Activated CD4-positive, alpha-beta T cell treated with anti-CD3 and anti-CD28 coated beads for 36 hours (primary cell): ENCODE data around the gene STK32A. TPM values are rescaled to one million over a fixed set of nuclear protein-coding genes. Genes with fewer than 3 reads are reported as not detected.

ENCODE experiments used
- ATAC-seq: fragments of 200-7000 bp; cut with Tn5 transposase; one replicate; pipeline ENCODE4 v1.10.0; 2021; ENCODE audit warnings: mild to moderate bottlenecking, moderate library complexity
- CTCF ChIA-PET: fragments of 350-600 bp; sonication (Branson Sonifier 250); formaldehyde crosslinking; loops from one replicate; lab custom pipeline; 2021; ENCODE audit warnings: antibody characterized with exemption; lab: Charles Lee
- POLR2A ChIA-PET: fragments of 350-600 bp; sonication (Branson Sonifier 250); formaldehyde crosslinking; loops from one replicate; lab custom pipeline; 2021; ENCODE audit warnings: antibody characterized with exemption, inconsistent platforms; lab: Charles Lee
- DNase-seq: peaks from one replicate; pipeline ENCODE4 v3.0.0-alpha.2; 2020
- H3K27ac Mint-ChIP-seq: one replicate; pipeline ENCODE4 v1.8.0; 2021; ENCODE audit warnings: mixed read lengths
- H3K27me3 Mint-ChIP-seq: one replicate; pipeline ENCODE4 v1.8.0; 2021; ENCODE audit warnings: mixed read lengths
- H3K36me3 Mint-ChIP-seq: one replicate; pipeline ENCODE4 v1.8.0; 2021; ENCODE audit warnings: low read depth, mixed read lengths
- H3K4me1 Mint-ChIP-seq: one replicate; pipeline ENCODE4 v1.8.0; 2021; ENCODE audit warnings: mixed read lengths
- H3K4me3 Mint-ChIP-seq: one replicate; pipeline ENCODE4 v1.8.0; 2021; ENCODE audit warnings: mild to moderate bottlenecking, moderate library complexity, mixed read lengths
- H3K9me3 Mint-ChIP-seq: one replicate; pipeline ENCODE4 v1.8.0; 2021; ENCODE audit warnings: low read depth, mixed read lengths
- intact Hi-C, 2 experiments: fragments of 100-400 bp; cut with DNase I in 1 of 2; cut with micrococcal nuclease in 1 of 2; formaldehyde crosslinking; loops; one replicate each; pipeline versions ENCODE4 v1.14.2 to v1.15.1; 2022 to 2024; cut with DNase I, micrococcal nuclease
- total RNA-seq, 2 experiments: library from RNA; stranded (reverse); gene quantifications; one replicate each; pipeline ENCODE4 v1.2.3, GENCODE V29; 2021

STK32A gene
- total RNA-seq, 2 experiments from 2014 or later, result not detected

DNA sequence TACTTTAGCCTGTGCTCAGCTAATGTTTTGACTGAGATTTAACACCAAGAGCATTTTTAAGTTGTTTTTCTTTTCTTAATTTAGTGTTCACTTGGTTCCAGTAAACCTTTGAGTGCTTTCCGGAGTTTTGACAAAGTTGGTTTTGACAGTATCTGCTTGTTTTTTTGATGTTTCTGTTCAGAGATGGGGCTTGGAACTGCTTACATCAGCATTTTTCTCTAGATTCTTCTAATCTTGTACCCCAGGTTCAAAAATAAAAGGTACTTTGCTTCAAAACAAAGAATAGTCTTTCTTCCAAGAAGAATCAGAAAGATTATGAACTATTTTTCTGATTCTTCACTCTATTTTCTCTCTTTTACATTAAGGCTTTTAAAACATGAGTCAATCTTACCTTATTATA is 142.9 kb downstream of the STK32A start:
- H3K27me3 Mint-ChIP-seq, result peaks cover 4% of the 10 kb centered on the region
- no peaks in the 10 kb centered on the region for H3K4me1 Mint-ChIP-seq
- no peaks in the 10 kb centered on the region for H3K9me3 Mint-ChIP-seq
- POLR2A ChIA-PET, result no interaction called here
- CTCF ChIA-PET, result no interaction called here
- ATAC-seq, result no peak
- H3K4me3 Mint-ChIP-seq, result no peak overlapping the region
- H3K36me3 Mint-ChIP-seq, result no peaks in the 10 kb centered on the region
- no peak for DNase-seq
- no peak overlapping the region for H3K27ac Mint-ChIP-seq
- intact Hi-C loops, result no loop called here

DNA sequence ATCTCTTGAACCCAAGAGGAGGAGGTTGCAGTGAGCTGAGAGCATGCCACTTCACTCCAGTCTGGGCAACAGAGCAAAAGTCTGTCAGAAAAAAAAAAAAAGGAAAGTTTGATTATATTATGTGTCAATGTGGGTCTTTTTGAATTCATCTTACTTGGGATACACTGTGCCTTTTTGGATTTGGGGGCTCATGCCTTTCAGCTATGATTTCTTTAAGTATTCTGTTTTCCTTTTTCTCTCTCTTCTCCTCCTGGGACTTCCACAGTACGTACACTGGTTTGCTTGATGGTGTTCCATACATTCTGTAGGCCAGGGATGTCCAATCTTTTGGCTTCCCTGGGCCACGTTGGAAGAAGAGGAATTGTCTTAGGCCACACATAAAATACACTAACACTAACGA is 146.7 kb downstream of the STK32A start:
- no peak for DNase-seq
- no peaks in the 10 kb centered on the region for H3K9me3 Mint-ChIP-seq
- H3K27me3 Mint-ChIP-seq, result peaks cover 4% of the 10 kb centered on the region
- H3K27ac Mint-ChIP-seq, result no peak overlapping the region
- intact Hi-C loops, result no loop called here
- no peaks in the 10 kb centered on the region for H3K36me3 Mint-ChIP-seq
- no peak overlapping the region for H3K4me3 Mint-ChIP-seq
- CTCF ChIA-PET, result no interaction called here
- no peak for ATAC-seq
- no peaks in the 10 kb centered on the region for H3K4me1 Mint-ChIP-seq
- POLR2A ChIA-PET, result no interaction called here

DNA sequence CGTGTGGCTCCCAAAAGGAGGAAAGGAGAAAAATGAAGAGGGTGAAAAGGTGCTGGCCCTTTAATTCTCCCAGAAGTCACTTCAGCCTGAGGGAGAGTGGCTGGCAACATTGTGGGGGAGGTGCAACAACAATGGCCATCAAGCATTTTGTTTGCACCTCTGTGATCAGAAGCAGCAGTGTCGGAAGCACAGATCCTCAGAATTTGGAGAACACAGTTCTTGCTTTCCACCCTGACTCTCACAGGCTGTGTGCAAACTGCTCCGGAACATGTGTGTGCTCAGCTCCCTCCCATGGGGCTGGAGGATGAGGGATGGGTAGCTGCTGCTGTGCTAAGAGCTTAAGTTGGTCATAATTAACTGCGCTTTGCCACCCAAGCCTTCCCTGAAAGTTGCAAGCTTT is 147.9 kb downstream of the STK32A start:
- Mint-ChIP-seq H3K4me1 (no peaks in the 10 kb centered on the region), H3K9me3 (no peaks in the 10 kb centered on the region), H3K27me3 (no peaks in the 10 kb centered on the region), H3K27ac (no peak overlapping the region), H3K4me3 (no peak overlapping the region), H3K36me3 (no peaks in the 10 kb centered on the region)
- POLR2A ChIA-PET, result no interaction called here
- CTCF ChIA-PET, result no interaction called here
- no peak for ATAC-seq
- no peak for DNase-seq
- intact Hi-C loops, result no loop called here

DNA sequence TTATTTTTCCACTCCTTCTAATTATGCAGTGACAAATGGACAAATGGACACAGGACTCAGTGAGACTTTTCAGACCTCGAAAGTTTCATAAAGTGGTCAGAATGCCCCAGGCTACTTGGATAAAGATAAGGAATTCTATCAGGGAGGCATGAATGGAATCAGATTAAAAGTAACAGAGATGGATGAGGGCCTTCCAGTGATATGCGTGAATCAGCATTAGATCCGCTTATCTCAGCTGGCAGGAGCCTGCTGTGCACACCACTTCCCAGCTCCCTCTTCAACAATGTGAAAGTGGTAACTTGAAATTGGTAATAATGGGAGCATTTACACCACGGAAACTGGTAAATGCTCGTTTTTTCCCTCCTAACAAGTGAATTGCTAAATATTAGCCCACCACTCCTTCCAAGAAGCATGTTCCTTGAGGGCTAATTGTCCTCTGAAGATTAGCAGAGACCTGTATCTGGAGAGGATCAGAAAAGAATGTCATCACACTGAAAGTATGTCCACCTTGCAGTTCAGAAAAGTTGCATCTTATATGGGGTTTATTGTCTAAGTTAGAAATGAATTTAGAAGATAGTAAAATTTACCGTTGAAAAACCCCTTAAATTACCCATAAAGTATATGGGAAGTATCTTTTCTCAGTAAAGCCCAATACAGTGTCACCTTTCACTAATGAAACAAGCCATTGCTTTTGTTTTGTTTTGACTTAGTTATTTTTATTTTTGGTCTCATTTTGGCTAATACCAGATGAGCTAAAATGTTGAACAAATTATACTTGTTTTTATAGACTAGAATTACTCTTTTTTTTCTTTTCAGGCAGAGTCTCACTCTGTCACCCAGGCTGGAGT is 149.7 kb downstream of the STK32A start:
- DNase-seq (no peak), ATAC-seq (no peak)
- H3K4me3 Mint-ChIP-seq, result no peak overlapping the region
- CTCF ChIA-PET, result no interaction called here
- no peaks in the 10 kb centered on the region for H3K9me3 Mint-ChIP-seq
- no peaks in the 10 kb centered on the region for H3K36me3 Mint-ChIP-seq
- POLR2A ChIA-PET, result no interaction called here
- no peaks in the 10 kb centered on the region for H3K4me1 Mint-ChIP-seq
- no peaks in the 10 kb centered on the region for H3K27me3 Mint-ChIP-seq
- no peak overlapping the region for H3K27ac Mint-ChIP-seq
- intact Hi-C loops, result no loop called here

DNA sequence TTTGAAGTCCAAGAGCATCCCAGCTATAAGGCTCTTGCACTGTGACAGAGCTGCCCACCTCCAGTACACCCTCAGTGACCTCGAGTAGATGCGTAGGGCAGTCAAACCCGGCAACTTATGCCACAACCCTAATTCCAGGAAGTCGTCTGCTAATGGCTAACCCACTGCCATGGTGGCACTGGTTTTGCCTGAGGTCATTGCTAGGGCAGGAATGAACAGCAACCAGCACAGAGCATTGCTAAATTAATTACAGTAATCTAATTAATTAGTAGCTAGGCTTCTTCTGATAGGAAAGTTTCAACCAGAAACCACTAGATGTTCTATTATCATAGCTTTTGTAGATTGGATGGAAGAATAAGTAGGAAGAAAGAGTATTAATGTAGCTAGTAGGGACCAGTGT is 152.3 kb downstream of the STK32A start:
- intact Hi-C loops, result no loop called here
- Mint-ChIP-seq H3K36me3 (no peaks in the 10 kb centered on the region), H3K27ac (no peak overlapping the region), H3K4me3 (no peak overlapping the region), H3K9me3 (no peaks in the 10 kb centered on the region), H3K4me1 (no peaks in the 10 kb centered on the region), H3K27me3 (peaks cover 5% of the 10 kb centered on the region)
- ChIA-PET CTCF (no interaction called here), POLR2A (no interaction called here)
- DNase-seq, result no peak
- ATAC-seq, result no peak

DNA sequence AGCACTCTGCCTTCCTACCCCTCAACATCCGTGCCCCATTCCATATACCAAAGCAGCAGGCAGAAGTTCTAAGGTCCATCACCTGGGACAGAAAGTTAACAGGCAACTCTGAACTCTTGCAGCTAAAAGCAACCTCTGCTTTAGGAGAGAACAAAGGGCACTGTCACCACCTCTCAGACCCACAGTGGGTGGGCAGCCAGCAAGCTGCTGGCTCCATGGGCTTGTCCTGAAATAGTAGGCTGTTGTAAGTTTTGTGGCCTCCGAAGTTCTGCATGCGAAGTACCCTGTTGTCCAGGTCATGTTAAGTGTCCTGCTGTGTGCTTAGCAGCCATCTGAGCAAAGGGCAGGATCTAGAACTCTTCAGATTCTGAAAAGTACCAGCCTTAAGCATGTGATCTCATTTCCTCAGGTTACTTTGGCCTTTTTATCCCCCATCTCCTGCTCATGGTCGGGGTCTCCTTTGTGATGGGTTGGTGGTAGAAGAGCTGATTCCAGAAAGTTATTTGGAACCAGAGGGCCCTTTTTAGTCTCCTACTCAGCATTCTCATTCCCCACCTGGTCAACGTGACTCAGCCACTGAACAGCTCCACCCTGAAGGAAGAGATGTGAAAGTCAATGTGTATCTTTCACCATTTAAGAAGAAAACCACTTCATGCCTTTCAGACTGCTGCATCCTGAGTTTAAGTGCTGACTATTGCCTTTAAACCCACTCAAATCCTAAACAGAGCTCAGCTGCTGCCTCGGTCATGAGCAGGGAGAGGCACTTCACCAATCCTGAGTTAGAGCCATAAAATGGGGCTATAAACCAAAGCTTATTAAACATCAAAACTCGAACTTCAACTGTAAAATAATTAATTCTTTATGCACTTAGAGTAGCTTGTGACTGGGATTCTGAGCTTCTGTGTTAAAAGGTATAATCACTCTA is 153.6 kb downstream of the STK32A start:
- intact Hi-C loops, result no loop called here

DNA sequence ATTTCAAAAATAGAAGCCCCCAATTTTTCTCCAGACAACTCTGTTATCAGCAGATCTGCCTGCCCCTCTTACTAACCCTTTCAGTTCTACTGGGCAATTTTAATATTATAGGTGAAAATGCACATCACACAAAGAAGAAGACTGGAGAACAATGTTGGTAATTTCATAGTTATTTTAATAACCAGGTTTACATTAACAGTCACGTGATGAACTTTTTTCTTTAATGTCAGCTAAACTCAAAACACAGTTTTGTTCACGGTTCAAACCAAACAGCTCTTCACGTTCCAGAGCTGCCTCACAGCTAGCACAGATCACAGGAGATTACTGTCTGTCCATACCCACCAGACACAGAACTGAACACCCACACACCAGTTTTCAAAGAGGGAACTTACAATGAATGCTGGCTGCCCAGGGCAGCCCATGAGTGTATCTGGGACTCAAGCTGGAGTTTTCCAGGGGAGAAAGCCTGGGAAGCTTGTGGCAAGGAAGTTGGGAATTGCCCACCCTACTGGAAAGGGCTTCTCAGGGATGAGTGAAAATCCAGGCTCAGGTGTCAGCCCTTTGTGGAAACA is 155.9 kb downstream of the STK32A start:
- ChIA-PET POLR2A (no interaction called here), CTCF (no interaction called here)
- Mint-ChIP-seq H3K27me3 (peaks cover 5% of the 10 kb centered on the region), H3K4me1 (no peaks in the 10 kb centered on the region), H3K36me3 (no peaks in the 10 kb centered on the region), H3K4me3 (no peak overlapping the region), H3K27ac (no peak overlapping the region), H3K9me3 (no peaks in the 10 kb centered on the region)
- intact Hi-C loops, result no loop called here
- DNase-seq, result no peak
- no peak for ATAC-seq

More for the DNA sequence above, 153.6 kb downstream of the STK32A start:
- POLR2A ChIA-PET, result interaction anchor here (0.8 kb wide), 1 partner anchor 15 kb away, joined by 3 read pairs; no protein-coding TSS in a partner anchor
- no peaks in the 10 kb centered on the region for H3K36me3 Mint-ChIP-seq
- peaks cover 5% of the 10 kb centered on the region for H3K27me3 Mint-ChIP-seq
- no peak overlapping the region for H3K4me3 Mint-ChIP-seq
- DNase-seq (no peak), ATAC-seq (no peak)
- H3K9me3 Mint-ChIP-seq, result no peaks in the 10 kb centered on the region
- H3K4me1 Mint-ChIP-seq, result no peaks in the 10 kb centered on the region
- CTCF ChIA-PET, result interaction anchor here (0.6 to 0.7 kb wide), 2 partner anchors 71 to 1054 kb away, joined by 3 read pairs; no protein-coding TSS in a partner anchor
- H3K27ac Mint-ChIP-seq, result no peak overlapping the region

DNA sequence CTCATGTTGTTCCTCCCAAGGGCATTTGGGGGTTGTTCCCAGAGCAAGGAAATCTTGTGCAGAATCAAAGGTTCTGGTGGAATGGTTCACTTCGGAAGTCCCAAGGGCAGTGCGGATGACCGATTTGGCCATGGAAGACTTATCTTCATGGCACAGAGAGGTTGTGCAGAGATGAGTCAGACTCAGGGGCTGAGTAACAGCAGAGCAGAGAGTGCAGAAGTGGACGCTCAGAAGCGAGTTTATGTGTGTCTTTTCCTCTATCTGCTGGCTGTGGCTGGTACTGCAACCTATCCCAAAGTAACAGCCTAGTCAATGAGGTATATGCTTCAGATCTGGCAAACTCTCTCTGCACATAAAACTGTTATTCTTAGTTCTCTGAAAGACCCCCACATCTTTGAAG is 157.0 kb downstream of the STK32A start:
- peaks cover 5% of the 10 kb centered on the region for H3K27me3 Mint-ChIP-seq
- no peak overlapping the region for H3K4me3 Mint-ChIP-seq
- DNase-seq (peak; percentile 11), ATAC-seq (no peak)
- H3K36me3 Mint-ChIP-seq, result no peaks in the 10 kb centered on the region
- no peaks in the 10 kb centered on the region for H3K4me1 Mint-ChIP-seq
- CTCF ChIA-PET, result interaction anchor here (1.0 kb wide), 1 partner anchor 168 kb away, joined by 3 read pairs; no protein-coding TSS in a partner anchor
- intact Hi-C loops, result no loop called here
- H3K27ac Mint-ChIP-seq, result no peak overlapping the region
- H3K9me3 Mint-ChIP-seq, result no peaks in the 10 kb centered on the region
- POLR2A ChIA-PET, result no interaction called here

DNA sequence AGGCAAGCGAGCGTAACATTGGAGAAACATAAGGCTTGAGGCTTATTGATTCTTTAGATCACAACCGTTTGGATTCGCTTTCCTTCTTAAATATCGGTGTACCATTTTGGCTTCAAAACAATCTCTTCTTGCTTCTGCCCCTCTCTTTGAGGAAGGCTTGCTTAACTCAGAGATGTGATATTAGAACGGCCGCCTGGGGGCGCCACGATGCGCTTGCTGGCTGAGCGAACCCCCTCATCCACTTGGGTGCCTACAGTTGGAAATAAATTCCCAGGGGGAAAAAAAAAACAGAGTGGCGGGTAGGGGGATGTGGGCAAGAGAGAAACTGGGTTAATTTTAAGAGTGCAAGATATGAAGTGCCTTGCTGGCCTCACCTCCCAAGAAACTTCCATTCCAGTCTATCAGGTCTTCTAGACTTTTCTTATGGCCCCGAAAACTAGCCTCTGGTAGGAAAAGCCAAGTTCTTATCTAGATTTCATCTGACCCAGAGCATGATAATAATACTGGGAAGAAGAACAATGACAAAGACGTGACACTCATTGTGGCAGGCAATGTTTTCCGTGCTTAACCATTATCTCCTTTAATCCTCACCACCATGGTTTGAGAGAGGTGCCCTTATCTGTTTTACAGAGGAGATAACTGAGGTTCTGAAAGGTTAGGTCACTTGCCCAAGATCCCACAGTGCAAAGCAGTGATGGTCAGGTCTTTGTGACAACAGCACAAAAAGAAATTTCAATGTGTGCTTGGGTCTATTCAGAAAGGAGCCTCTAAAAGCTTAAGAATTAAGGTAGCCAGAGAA is 159.2 kb downstream of the STK32A start:
- POLR2A ChIA-PET, result no interaction called here
- ATAC-seq, result no peak
- CTCF ChIA-PET, result no interaction called here
- H3K9me3 Mint-ChIP-seq, result no peaks in the 10 kb centered on the region
- H3K36me3 Mint-ChIP-seq, result no peaks in the 10 kb centered on the region
- H3K27ac Mint-ChIP-seq, result no peak overlapping the region
- H3K4me3 Mint-ChIP-seq, result no peak overlapping the region
- peaks cover 5% of the 10 kb centered on the region for H3K27me3 Mint-ChIP-seq
- no peaks in the 10 kb centered on the region for H3K4me1 Mint-ChIP-seq
- no peak for DNase-seq
- intact Hi-C loops, result no loop called here

DNA sequence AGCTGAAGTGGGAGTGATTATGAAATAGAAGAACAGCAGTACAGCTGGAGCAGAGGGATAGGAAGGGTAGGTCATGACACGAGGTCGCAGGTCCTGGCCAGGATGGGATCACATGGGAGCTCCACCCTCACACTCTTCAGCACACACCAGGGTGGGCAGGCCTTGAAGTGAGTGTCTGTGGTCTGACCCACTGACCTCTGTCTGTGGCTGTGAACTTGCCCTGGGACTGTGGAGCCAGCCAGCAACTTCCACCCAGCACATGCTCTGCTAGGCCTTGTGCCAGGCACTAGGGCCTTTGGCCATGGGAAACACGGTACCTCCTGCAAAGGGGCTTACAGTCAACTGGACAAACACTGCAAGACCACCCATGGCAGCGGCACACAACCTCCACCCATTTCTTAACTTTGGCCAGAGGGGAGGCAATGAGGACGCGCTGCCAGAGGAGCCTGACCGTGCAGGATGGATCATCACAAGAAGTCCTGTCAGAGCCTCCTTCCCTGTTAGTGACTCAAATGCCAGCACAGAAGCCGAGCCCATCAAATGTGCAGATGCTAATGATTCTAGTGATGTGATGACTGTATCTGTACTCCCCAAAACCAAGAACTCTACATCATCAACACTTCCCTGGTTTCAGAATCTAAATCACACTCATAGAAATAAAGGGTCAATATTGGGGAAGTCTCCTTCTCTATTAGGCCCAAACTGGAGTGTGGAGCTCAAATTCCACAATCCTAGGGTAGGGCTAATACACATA is 161.4 kb downstream of the STK32A start:
- ChIA-PET POLR2A (no interaction called here), CTCF (no interaction called here)
- no peaks in the 10 kb centered on the region for H3K27me3 Mint-ChIP-seq
- no peak overlapping the region for H3K27ac Mint-ChIP-seq
- no peaks in the 10 kb centered on the region for H3K9me3 Mint-ChIP-seq
- H3K4me1 Mint-ChIP-seq, result no peaks in the 10 kb centered on the region
- H3K4me3 Mint-ChIP-seq, result no peak overlapping the region
- intact Hi-C loops, result no loop called here
- no peaks in the 10 kb centered on the region for H3K36me3 Mint-ChIP-seq
- no peak for DNase-seq
- ATAC-seq, result no peak
